Hypothalamus (tissue), 51 donors: ENCODE data around the gene KCMF1.

ENCODE experiments used
- DNase-seq, 51 donors: peaks; one replicate each; lab custom pipeline; 2025; lab: John Stamatoyannopoulos, UW

KCMF1 gene

GRCh38 chr2:85018049-85018447, 47.1 kb downstream of the KCMF1 start:
- DNase-seq = no peak

GRCh38 chr2:85019121-85019520, 48.2 kb downstream of the KCMF1 start:
- DNase-seq = no peak

- DNase-seq = no peak
Observed at GRCh38 chr2:85022232-85022631, 51.3 kb downstream of the KCMF1 start.

GRCh38 chr2:85024372-85025047, 53.5 kb downstream of the KCMF1 start:
- no peak for DNase-seq

- no peak for DNase-seq
Observed at GRCh38 chr2:85032621-85033020, 61.7 kb downstream of the KCMF1 start.

GRCh38 chr2:85033388-85033787, 62.4 kb downstream of the KCMF1 start:
- no peak for DNase-seq

GRCh38 chr2:85034158-85034557, 63.2 kb downstream of the KCMF1 start:
- no peak for DNase-seq

- DNase-seq = no peak
Observed at GRCh38 chr2:85037622-85038021, 66.7 kb downstream of the KCMF1 start.

GRCh38 chr2:85042330-85042729, 71.4 kb downstream of the KCMF1 start:
- DNase-seq = no peak

- no peak for DNase-seq
Observed at GRCh38 chr2:85048534-85048933, 77.6 kb downstream of the KCMF1 start.

- DNase-seq = peak in 1 of 51 donors; percentile 1
Observed at GRCh38 chr2:85049236-85049635, 78.3 kb downstream of the KCMF1 start.

- DNase-seq = peak in 3 of 51 donors; percentile 7 to 29 (median 28)
Observed at GRCh38 chr2:85053802-85054201, 82.8 kb downstream of the KCMF1 start.

- DNase-seq = no peak
Observed at GRCh38 chr2:85057226-85057962, 86.4 kb downstream of the KCMF1 start.

GRCh38 chr2:85061896-85062295, 90.9 kb downstream of the KCMF1 start:
- no peak for DNase-seq

GRCh38 chr2:85062565-85062964, 91.6 kb downstream of the KCMF1 start:
- no peak for DNase-seq

GRCh38 chr2:85063981-85064599, 93.1 kb downstream of the KCMF1 start:
- DNase-seq = no peak

GRCh38 chr2:85064927-85065577, 94.1 kb downstream of the KCMF1 start:
- DNase-seq = no peak

GRCh38 chr2:85066006-85066740, 95.2 kb downstream of the KCMF1 start:
- DNase-seq = no peak

- peak in 45 of 51 donors; percentile 5 to 68 (median 28) for DNase-seq
Observed at GRCh38 chr2:85066874-85067351, 96.0 kb downstream of the KCMF1 start.

- no peak for DNase-seq
Observed at GRCh38 chr2:85071096-85071495, 100.1 kb downstream of the KCMF1 start.
